ENCODE measurements around the gene ABHD8. TPM values are rescaled to one million over a fixed set of nuclear protein-coding genes. Genes with fewer than 3 reads are reported as not detected.

The ABHD8 gene
- total and polyA plus RNA-seq, 2 of the 13 experiments (the other 11 are each of a cell fraction or from before 2014, with no cell fraction given) = 6.3 to 7.2 TPM

DNA sequence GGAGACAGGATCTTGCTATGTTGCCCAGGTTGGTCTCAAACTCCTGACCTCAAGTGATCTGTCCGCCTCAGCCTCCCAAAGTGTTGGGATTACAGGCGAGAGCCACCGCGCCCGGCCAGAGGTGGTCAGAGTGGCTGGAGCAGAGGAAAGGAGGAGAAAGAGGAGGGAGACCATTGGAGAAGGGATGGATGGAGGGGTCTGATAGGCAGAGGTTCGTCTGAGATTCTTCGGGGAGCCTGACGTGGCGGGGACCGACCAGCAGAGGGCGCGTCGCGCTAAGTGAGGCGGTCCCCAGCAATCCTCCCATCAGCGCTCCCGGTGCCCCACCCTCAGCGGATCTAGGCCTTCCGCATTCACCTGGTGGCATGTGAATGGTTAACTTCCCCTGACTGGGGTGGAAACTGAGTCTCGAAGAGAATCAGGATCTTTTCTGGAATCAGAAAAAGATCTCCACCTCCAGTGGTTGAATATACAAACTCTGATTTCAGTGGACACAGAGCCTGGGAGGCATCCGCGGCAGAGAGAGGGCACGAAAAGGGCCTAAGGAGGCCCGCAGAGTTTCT is 43.0 kb upstream of the ABHD8 start (continued):
- TF ChIP-seq, protein P1, sequence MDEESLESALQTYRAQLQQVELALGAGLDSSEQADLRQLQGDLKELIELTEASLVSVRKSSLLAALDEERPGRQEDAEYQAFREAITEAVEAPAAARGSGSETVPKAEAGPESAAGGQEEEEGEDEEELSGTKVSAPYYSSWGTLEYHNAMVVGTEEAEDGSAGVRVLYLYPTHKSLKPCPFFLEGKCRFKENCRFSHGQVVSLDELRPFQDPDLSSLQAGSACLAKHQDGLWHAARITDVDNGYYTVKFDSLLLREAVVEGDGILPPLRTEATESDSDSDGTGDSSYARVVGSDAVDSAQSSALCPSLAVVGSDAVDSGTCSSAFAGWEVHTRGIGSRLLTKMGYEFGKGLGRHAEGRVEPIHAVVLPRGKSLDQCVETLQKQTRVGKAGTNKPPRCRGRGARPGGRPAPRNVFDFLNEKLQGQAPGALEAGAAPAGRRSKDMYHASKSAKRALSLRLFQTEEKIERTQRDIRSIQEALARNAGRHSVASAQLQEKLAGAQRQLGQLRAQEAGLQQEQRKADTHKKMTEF (CRISPR knock-in tag; IDR thresholded peaks at IDR 0.05) = no peak
- TF ChIP-seq KLF9 (CRISPR knock-in tag; IDR thresholded peaks at IDR 0.05; ENCODE audit: low read depth) (no peak), ZNF552 (CRISPR knock-in tag; IDR thresholded peaks at IDR 0.05; ENCODE audit: borderline replicate concordance) (no peak), ZNF205 (CRISPR knock-in tag; IDR thresholded peaks at IDR 0.05) (0 out of 2 replicates have a peak, but pooled peaks have one; percentile 42), ARID2 (CRISPR knock-in tag; IDR thresholded peaks at IDR 0.05; ENCODE audit: borderline replicate concordance) (no peak), ZNF615 (CRISPR knock-in tag; IDR thresholded peaks at IDR 0.05; ENCODE audit: borderline replicate concordance) (no peak), SP1 (IDR thresholded peaks at IDR 0.05) (no peak), SP1 (CRISPR knock-in tag; IDR thresholded peaks at IDR 0.05) (no peak; the same call in 1 of the 2 replicates), ZFP37 (CRISPR knock-in tag; IDR thresholded peaks at IDR 0.05; ENCODE audit: borderline replicate concordance) (no peak), MAFG (CRISPR knock-in tag; IDR thresholded peaks at IDR 0.05) (no peak), HNF4A (CRISPR knock-in tag; IDR thresholded peaks at IDR 0.05) (no peak), GABPA (IDR thresholded peaks at IDR 0.05; ENCODE audit: low read depth, low read length) (no peak), GABPA (CRISPR knock-in tag; IDR thresholded peaks at IDR 0.05; ENCODE audit: low read depth) (0 out of 2 replicates have a peak, but pooled peaks have one; percentile 21), ZNF839 (CRISPR knock-in tag; IDR thresholded peaks at IDR 0.05; ENCODE audit: borderline replicate concordance) (no peak), NPAS2 (CRISPR knock-in tag; IDR thresholded peaks at IDR 0.05; ENCODE audit: borderline replicate concordance) (no peak), KDM5A (IDR thresholded peaks at IDR 0.05; ENCODE audit: borderline replicate concordance, low read length) (no peak), GLI4 (CRISPR knock-in tag; IDR thresholded peaks at IDR 0.05; ENCODE audit: borderline replicate concordance) (no peak), ZNF331 (CRISPR knock-in tag; IDR thresholded peaks at IDR 0.05) (no peak), HNRNPLL (IDR thresholded peaks at IDR 0.05; ENCODE audit: low read depth, low read length, poor library complexity, severe bottlenecking) (no peak), SIX4 (CRISPR knock-in tag; IDR thresholded peaks at IDR 0.05) (no peak), ELF1 (CRISPR knock-in tag; IDR thresholded peaks at IDR 0.05) (peak; percentile 75), ZNF281 (CRISPR knock-in tag; IDR thresholded peaks at IDR 0.05; ENCODE audit: borderline replicate concordance) (no peak), GFI1 (CRISPR knock-in tag; IDR thresholded peaks at IDR 0.05; ENCODE audit: borderline replicate concordance) (no peak), SRSF1 (optimal IDR thresholded peaks at IDR 0.05; ENCODE audit: low read depth, low read length) (no peak), CERS6 (CRISPR knock-in tag; IDR thresholded peaks at IDR 0.05) (no peak)
- TF ChIP-seq, protein P2, sequence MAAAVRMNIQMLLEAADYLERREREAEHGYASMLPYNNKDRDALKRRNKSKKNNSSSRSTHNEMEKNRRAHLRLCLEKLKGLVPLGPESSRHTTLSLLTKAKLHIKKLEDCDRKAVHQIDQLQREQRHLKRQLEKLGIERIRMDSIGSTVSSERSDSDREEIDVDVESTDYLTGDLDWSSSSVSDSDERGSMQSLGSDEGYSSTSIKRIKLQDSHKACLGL (CRISPR knock-in tag; IDR thresholded peaks at IDR 0.05) = no peak
